ENCODE measurements around the gene KIF1A. TPM values are rescaled to one million over a fixed set of nuclear protein-coding genes. Genes with fewer than 3 reads are reported as not detected.
"Not testable (repeated sequence)": the region's sequence is repeated elsewhere in the genome, so short reads cannot be mapped to it uniquely, and the experiment has no call there.

Gene KIF1A
- polyA plus RNA-seq, 3 donors from 2014 or later = not detected

- peaks cover 3 to 10% of the 10 kb centered on the region in 2 donors for H3K4me1 Mint-ChIP-seq
- DNase-seq = no peak
- no peaks in the 10 kb centered on the region for H3K9me3 Mint-ChIP-seq
- H3K36me3 Mint-ChIP-seq = no peaks in the 10 kb centered on the region
- H3K27ac Mint-ChIP-seq = no peak overlapping the region
- H3K4me3 Mint-ChIP-seq = no peak overlapping the region
- H3K27me3 Mint-ChIP-seq (ENCODE audit: low read depth in 3 of 3) = peaks cover 2 to 11% (median 7%) of the 10 kb centered on the region in 3 donors
Measured at GRCh38 chr2:240703417-240704341, 116.3 kb downstream of the KIF1A start.

GRCh38 chr2:240702640-240703011 is 117.4 kb downstream of the KIF1A start:
- H3K27ac Mint-ChIP-seq = no peak overlapping the region
- H3K4me1 Mint-ChIP-seq = peaks cover 3 to 10% of the 10 kb centered on the region in 2 donors
- H3K27me3 Mint-ChIP-seq (ENCODE audit: low read depth in 3 of 3) = peaks cover 2 to 7% (median 7%) of the 10 kb centered on the region in 3 donors
- no peak overlapping the region for H3K4me3 Mint-ChIP-seq
- no peak for DNase-seq
- no peaks in the 10 kb centered on the region for H3K9me3 Mint-ChIP-seq
- H3K36me3 Mint-ChIP-seq = no peaks in the 10 kb centered on the region

DNA sequence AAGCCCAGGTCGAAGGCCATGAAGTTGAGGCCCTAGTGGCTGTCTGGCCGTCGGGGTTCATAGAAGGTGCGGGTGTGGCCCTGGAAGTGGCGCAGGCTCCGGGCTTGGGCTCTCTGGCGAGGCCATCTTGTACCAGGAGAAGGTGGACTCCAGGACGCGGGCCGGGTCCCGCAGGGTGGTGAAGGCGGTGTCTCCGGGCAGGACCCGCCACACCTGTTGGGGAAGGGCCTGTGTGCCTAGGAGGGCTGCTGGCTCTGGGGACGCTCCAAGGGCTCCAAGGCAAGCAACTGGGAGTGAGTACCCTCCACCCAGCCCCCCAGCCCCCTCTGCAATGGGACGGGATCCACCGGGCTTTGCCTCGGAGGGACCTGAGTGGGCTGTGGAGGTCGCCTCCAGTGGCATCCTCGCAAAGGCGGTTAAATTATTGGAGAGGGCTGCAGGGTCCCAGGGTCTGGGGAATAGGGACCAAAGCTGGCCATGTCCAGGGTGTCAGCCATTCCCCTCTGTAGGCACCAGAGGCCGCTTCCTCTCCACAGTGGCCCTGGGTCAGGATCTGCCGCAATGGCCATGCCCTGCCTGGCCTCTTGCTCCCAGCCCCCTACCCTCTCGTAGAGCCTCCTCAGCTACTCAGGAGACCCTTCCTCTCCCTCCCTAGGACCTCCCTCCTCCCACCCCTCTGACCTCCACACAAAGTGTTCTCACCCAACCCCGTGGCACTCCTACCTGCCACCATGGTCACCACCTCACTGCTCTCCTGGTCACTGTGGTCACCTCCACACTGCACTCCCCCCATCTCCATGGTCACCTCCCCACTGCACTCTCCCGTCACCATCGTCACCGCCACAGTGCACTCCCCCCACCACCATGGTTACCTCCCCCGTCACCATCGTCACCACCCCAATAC is 118.0 kb downstream of the KIF1A start:
- DNase-seq = no peak

DNA sequence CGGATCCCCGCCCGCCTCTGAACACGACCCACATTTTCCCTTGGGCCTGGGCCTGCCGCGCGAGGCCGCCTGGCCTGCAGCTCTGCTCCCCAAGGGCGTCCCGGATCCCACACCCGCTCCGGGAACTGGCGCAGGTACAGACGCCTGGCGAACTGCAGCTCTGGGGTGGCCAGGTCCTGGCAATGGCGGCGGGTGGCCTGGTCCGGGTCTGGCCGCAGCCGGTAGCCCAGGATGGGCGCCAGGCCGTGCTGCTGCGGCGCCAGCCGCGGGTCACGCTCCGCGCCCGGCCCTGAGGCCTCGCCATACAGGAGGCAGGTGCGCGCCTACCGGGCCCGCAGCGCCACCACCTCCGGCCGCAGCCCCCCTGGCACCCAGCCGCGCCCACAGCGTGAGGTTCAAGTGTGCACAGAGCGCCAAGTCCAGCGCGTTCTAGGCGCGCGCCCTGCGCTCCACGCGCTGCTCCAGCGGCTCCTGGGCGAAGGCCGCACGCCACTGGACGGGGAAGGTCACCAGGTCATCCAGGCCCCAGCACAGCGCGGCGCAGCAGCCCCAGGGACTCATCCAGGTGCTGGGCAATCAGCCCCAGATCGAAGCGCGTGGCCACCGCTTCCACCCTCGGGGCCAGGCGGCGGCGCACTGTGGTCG is 118.8 kb downstream of the KIF1A start:
- no peak overlapping the region for H3K27ac Mint-ChIP-seq
- peaks cover 2 to 7% (median 5%) of the 10 kb centered on the region in 3 donors for H3K27me3 Mint-ChIP-seq (ENCODE audit: low read depth in 3 of 3)
- no peaks in the 10 kb centered on the region for H3K36me3 Mint-ChIP-seq
- no peak overlapping the region for H3K4me3 Mint-ChIP-seq
- H3K4me1 Mint-ChIP-seq = peaks cover 3 to 10% of the 10 kb centered on the region in 2 donors
- DNase-seq = no peak
- H3K9me3 Mint-ChIP-seq = no peaks in the 10 kb centered on the region

More for the DNA sequence above, 118.0 kb downstream of the KIF1A start:
- Mint-ChIP-seq H3K4me1 (peaks cover 3 to 10% of the 10 kb centered on the region in 2 donors), H3K27me3 (ENCODE audit: low read depth in 3 of 3) (peaks cover 2 to 7% (median 6%) of the 10 kb centered on the region in 3 donors), H3K4me3 (no peak overlapping the region), H3K36me3 (no peaks in the 10 kb centered on the region), H3K27ac (no peak overlapping the region), H3K9me3 (no peaks in the 10 kb centered on the region)

DNA sequence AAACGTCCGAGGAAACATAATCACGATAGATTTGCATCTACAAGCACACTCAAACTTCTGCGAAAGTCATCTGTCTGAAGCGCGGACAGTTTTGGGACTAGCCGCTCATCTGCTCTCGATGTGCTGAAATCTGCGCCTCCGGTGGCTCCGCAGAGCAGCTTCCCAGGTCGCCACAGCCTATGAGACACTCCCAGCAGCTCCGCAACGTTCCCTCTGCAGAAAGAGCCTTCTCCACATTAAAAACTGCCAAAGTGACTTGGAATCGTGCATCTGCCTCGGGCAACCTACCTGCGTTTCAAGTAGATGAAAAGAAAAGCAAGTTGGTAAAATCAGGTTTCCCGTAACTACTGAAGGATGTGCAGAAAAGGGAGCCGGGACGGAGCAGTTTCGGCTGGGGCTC is 119.4 kb downstream of the KIF1A start:
- H3K9me3 Mint-ChIP-seq; H3K4me3 Mint-ChIP-seq; DNase-seq; H3K27me3 Mint-ChIP-seq (ENCODE audit: low read depth in 3 of 3); H3K36me3 Mint-ChIP-seq; H3K27ac Mint-ChIP-seq: not testable (repeated sequence)
- H3K4me1 Mint-ChIP-seq = peaks cover 3 to 10% of the 10 kb centered on the region in 2 donors

GRCh38 chr2:240699835-240700234 is 120.2 kb downstream of the KIF1A start:
- not testable (repeated sequence) for DNase-seq; H3K27ac Mint-ChIP-seq; H3K36me3 Mint-ChIP-seq; H3K4me3 Mint-ChIP-seq; H3K4me1 Mint-ChIP-seq; H3K9me3 Mint-ChIP-seq; H3K27me3 Mint-ChIP-seq (ENCODE audit: low read depth in 3 of 3)

DNA sequence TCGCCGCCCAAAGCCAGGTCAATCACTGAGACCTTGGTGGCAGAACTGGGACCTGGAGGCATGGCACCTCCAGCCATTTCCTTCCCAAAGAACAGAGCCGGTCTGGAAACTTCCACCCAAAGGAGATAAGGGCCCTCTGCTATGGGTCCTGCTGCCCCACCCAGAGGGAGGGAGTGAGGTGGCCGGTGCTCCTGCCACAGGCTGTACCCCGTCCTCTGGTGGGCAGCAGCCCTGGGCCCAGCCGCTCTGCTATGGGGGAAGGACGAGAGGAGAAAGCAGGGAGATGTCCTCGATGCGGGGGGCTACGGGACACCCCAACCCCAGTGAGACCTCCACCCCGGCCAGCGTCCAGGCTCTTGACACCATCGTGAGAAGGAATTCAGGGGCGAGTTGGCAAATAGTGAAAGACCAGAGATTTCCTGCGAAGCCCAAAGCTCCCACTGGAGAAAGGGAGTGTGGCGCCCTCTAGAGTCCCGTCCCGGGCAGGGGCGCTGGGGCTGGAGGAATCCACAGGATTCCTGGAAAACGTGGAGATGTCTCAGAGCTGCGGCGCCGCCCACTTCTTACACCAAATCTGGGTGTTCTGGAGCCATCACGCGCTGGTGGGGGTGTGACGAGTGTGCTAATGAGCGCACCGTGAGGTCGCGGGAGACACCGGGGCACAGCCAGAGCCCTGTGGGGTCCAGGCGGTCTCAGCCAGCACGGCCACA is 121.0 kb downstream of the KIF1A start:
- H3K9me3 Mint-ChIP-seq; H3K36me3 Mint-ChIP-seq; H3K4me3 Mint-ChIP-seq; H3K4me1 Mint-ChIP-seq; H3K27ac Mint-ChIP-seq; DNase-seq; H3K27me3 Mint-ChIP-seq (ENCODE audit: low read depth in 3 of 3): not testable (repeated sequence)

- H3K27me3 Mint-ChIP-seq (ENCODE audit: low read depth in 3 of 3); DNase-seq; H3K9me3 Mint-ChIP-seq; H3K4me3 Mint-ChIP-seq; H3K36me3 Mint-ChIP-seq; H3K4me1 Mint-ChIP-seq; H3K27ac Mint-ChIP-seq: not testable (repeated sequence)
Measured at GRCh38 chr2:240696469-240696868, 123.5 kb downstream of the KIF1A start.

- H3K4me3 Mint-ChIP-seq; H3K36me3 Mint-ChIP-seq; H3K4me1 Mint-ChIP-seq; H3K27ac Mint-ChIP-seq; H3K9me3 Mint-ChIP-seq; DNase-seq; H3K27me3 Mint-ChIP-seq (ENCODE audit: low read depth in 3 of 3): not testable (repeated sequence)
Measured at GRCh38 chr2:240695593-240695992, 124.4 kb downstream of the KIF1A start.

- DNase-seq; H3K36me3 Mint-ChIP-seq; H3K4me3 Mint-ChIP-seq; H3K4me1 Mint-ChIP-seq; H3K27ac Mint-ChIP-seq; H3K9me3 Mint-ChIP-seq; H3K27me3 Mint-ChIP-seq (ENCODE audit: low read depth in 3 of 3): not testable (repeated sequence)
Measured at GRCh38 chr2:240694304-240694703, 125.7 kb downstream of the KIF1A start.

DNA sequence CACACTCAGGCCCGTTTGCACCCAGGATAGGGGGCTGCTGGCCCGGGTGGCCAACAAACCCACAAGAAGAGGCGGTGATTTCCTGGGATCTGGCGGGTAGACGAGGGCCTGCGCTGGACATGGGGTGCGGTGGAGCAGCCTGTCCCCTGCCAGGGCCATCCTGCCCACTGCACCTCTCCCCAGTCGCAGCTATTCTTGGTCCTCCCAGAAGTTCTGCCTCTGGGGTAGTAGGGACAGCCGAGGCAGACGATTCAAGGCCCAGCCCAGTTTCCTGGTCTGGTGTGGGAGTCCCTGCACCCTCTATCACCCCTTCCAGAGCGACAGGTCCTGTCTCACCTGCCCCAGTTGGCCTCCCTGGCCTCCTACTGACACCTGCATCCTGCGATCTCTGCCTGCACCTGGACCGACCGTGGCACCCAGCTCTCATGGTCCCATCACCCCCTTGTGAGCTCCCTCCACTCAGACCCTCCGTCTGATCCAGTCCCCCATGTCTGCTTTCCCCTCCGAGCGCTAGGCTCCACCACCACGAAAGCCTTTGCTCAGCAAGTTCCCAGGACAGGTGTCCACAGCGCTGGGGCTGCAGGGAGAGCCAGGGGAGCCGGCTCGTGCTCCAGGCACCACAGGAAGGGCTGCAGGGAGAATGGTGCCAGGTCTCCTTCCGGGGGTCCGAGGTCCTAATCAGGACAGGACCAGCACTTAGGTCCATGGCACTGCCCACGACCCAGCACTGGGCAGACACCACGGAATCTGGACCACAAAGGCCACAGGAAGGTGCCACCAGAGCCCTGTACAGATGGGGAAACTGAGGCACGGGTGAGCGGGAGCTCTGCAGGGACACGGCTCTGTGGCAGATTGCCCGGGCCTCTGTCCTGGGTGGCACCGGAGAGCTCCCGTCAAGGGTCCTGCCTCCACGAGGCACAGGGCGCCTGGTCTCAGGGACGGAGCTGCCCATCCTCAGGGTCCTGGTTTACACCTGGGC is 127.1 kb downstream of the KIF1A start:
- not testable (repeated sequence) for H3K4me3 Mint-ChIP-seq; DNase-seq; H3K27me3 Mint-ChIP-seq (ENCODE audit: low read depth in 3 of 3); H3K4me1 Mint-ChIP-seq; H3K36me3 Mint-ChIP-seq; H3K27ac Mint-ChIP-seq; H3K9me3 Mint-ChIP-seq

DNA sequence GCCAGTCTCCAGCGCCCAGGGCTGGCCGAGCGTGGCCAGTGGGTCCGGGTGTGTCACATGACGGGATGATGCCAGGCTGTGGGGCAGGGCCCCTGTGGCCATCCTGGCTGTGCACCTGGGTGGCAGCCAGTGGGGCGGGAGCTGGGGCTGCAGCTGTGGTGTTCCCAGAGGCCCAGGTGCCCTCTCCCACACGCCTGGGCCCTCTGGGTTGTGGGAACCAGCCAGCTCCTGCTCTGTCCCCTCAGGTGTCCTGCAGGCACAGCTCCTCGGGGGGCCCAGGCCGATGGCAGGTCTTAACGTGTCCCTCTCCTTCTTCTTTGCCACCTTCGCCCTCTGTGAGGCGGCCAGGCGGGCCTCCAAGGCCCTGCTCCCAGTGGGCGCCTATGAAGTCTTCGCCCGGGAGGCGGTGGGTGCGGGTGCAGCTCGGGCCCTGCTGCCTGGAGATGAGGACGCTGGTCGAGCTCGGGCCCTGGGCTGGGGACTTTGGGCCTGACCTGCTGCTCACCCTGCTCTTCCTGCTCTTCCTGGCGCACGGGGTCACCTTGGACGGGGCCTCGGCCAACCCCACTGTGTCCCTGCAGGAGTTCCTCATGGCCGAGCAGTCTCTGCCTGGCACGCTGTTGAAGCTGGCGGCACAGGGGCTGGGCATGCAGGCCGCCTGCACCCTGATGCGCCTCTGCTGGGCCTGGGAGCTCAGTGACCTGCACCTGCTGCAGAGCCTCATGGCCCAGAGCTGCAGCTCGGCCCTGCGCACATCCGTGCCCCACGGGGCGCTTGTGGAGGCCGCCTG is 128.2 kb downstream of the KIF1A start, which contains the start of gene AQP12A:
TSS of gene AQP12A (plus strand) at position 236 of the 790 bp plus-strand sequence. CDS start at position 284, 48 bp downstream.
- not testable (repeated sequence) for H3K4me3 Mint-ChIP-seq; H3K27me3 Mint-ChIP-seq (ENCODE audit: low read depth in 3 of 3); H3K27ac Mint-ChIP-seq; H3K4me1 Mint-ChIP-seq; H3K9me3 Mint-ChIP-seq; H3K36me3 Mint-ChIP-seq; DNase-seq

Measured in immature natural killer cell (primary cell).